ENCODE data around the gene LHB. TPM values are rescaled to one million over a fixed set of nuclear protein-coding genes. Genes with fewer than 3 reads are reported as not detected.

Gene LHB
- total and polyA plus RNA-seq, 2 donors (not counting 1 experiment from before 2014, with no cell fraction given) = not detected

GRCh38 chr19:49014870-49015255, 2.0 kb downstream of the LHB start:
- Histone ChIP-seq H4K20me1 (ENCODE audit: control insufficient read depth, extremely low read depth, insufficient read depth, low read length) (no peaks in the 10 kb centered on the region), H3K79me2 (ENCODE audit: control insufficient read depth, insufficient read depth, low read length) (no peaks in the 10 kb centered on the region), H3K4me2 (ENCODE audit: extremely low read depth, insufficient read depth, low read length) (no peak overlapping the region), H2AFZ (ENCODE audit: low read length) (no peak overlapping the region), H3K9me3 (ENCODE audit: control insufficient read depth, insufficient read depth, low read depth, low read length) (no peaks in the 10 kb centered on the region), H3K36me3 (ENCODE audit: control insufficient read depth, insufficient read depth, low read length) (peaks cover 24% of the 10 kb centered on the region), H3K4me1 (ENCODE audit: control insufficient read depth, extremely low read depth, insufficient read depth, low read length) (peaks cover 2% of the 10 kb centered on the region), H3K27ac (ENCODE audit: insufficient read depth, low read length) (no peak overlapping the region), H3K9ac (ENCODE audit: insufficient read depth, low read length) (no peak overlapping the region), H3K4me3 (replicated peaks in 1 of 4; ENCODE audit: control extremely low read depth in 1 of 4, insufficient read depth in 1 of 4, low read depth in 3 of 4, low read length in 4 of 4) (no peak overlapping the region), H3K27me3 (ENCODE audit: control insufficient read depth, insufficient read depth, low read length) (no peaks in the 10 kb centered on the region)
- TF ChIP-seq EZH2 (IDR thresholded peaks at IDR 0.05; ENCODE audit: low read length, missing control alignments) (no peak), CTCF (conservative IDR thresholded peaks at IDR 0.05 in 1 of 2, IDR thresholded peaks at IDR 0.05 in 1 of 2; ENCODE audit: low read depth in 1 of 2, low read length in 2 of 2) (no peak)
- DNase-seq (ENCODE audit: low read depth in 2 of 2) = no peak

- H2AFZ ChIP-seq (ENCODE audit: low read length) = no peak overlapping the region
- peaks cover 26% of the 10 kb centered on the region for H3K36me3 ChIP-seq (ENCODE audit: control insufficient read depth, insufficient read depth, low read length)
- H3K27ac ChIP-seq (ENCODE audit: insufficient read depth, low read length) = no peak overlapping the region
- H3K4me2 ChIP-seq (ENCODE audit: extremely low read depth, insufficient read depth, low read length) = no peak overlapping the region
- no peaks in the 10 kb centered on the region for H3K9me3 ChIP-seq (ENCODE audit: control insufficient read depth, insufficient read depth, low read depth, low read length)
- no peaks in the 10 kb centered on the region for H3K27me3 ChIP-seq (ENCODE audit: control insufficient read depth, insufficient read depth, low read length)
- no peak for TF ChIP-seq CTCF (conservative IDR thresholded peaks at IDR 0.05 in 1 of 2, IDR thresholded peaks at IDR 0.05 in 1 of 2; ENCODE audit: low read depth in 1 of 2, low read length in 2 of 2)
- TF ChIP-seq EZH2 (IDR thresholded peaks at IDR 0.05; ENCODE audit: low read length, missing control alignments) = no peak
- H3K4me3 ChIP-seq (replicated peaks in 1 of 4; ENCODE audit: control extremely low read depth in 1 of 4, insufficient read depth in 1 of 4, low read depth in 3 of 4, low read length in 4 of 4) = no peak overlapping the region
- H3K9ac ChIP-seq (ENCODE audit: insufficient read depth, low read length) = no peak overlapping the region
- peaks cover 2% of the 10 kb centered on the region for H3K4me1 ChIP-seq (ENCODE audit: control insufficient read depth, extremely low read depth, insufficient read depth, low read length)
- no peaks in the 10 kb centered on the region for H3K79me2 ChIP-seq (ENCODE audit: control insufficient read depth, insufficient read depth, low read length)
- H4K20me1 ChIP-seq (ENCODE audit: control insufficient read depth, extremely low read depth, insufficient read depth, low read length) = no peaks in the 10 kb centered on the region
- peak in 1 of 2 donors; percentile 38 for DNase-seq (ENCODE audit: low read depth in 2 of 2)
Measured at GRCh38 chr19:49014123-49014869, 2.6 kb downstream of the LHB start.

- H3K27me3 ChIP-seq (ENCODE audit: control insufficient read depth, insufficient read depth, low read length) = no peaks in the 10 kb centered on the region
- H3K36me3 ChIP-seq (ENCODE audit: control insufficient read depth, insufficient read depth, low read length) = peaks cover 32% of the 10 kb centered on the region
- H3K4me3 ChIP-seq (replicated peaks in 1 of 4; ENCODE audit: control extremely low read depth in 1 of 4, insufficient read depth in 1 of 4, low read depth in 3 of 4, low read length in 4 of 4) = no peak overlapping the region
- H3K79me2 ChIP-seq (ENCODE audit: control insufficient read depth, insufficient read depth, low read length) = no peaks in the 10 kb centered on the region
- DNase-seq (ENCODE audit: low read depth in 2 of 2) = no peak
- H4K20me1 ChIP-seq (ENCODE audit: control insufficient read depth, extremely low read depth, insufficient read depth, low read length) = no peaks in the 10 kb centered on the region
- no peak overlapping the region for H3K4me2 ChIP-seq (ENCODE audit: extremely low read depth, insufficient read depth, low read length)
- no peaks in the 10 kb centered on the region for H3K4me1 ChIP-seq (ENCODE audit: control insufficient read depth, extremely low read depth, insufficient read depth, low read length)
- TF ChIP-seq EZH2 (IDR thresholded peaks at IDR 0.05; ENCODE audit: low read length, missing control alignments) = no peak
- no peak for TF ChIP-seq CTCF (conservative IDR thresholded peaks at IDR 0.05 in 1 of 2, IDR thresholded peaks at IDR 0.05 in 1 of 2; ENCODE audit: low read depth in 1 of 2, low read length in 2 of 2)
- no peaks in the 10 kb centered on the region for H3K9me3 ChIP-seq (ENCODE audit: control insufficient read depth, insufficient read depth, low read depth, low read length)
- H3K27ac ChIP-seq (ENCODE audit: insufficient read depth, low read length) = no peak overlapping the region
- H3K9ac ChIP-seq (ENCODE audit: insufficient read depth, low read length) = no peak overlapping the region
- no peak overlapping the region for H2AFZ ChIP-seq (ENCODE audit: low read length)
Measured at GRCh38 chr19:49011194-49011593, 5.7 kb downstream of the LHB start.
